Colonic mucosa (tissue), 4 donors: Measurements from ENCODE around the gene MEGF6. TPM values are rescaled to one million over a fixed set of nuclear protein-coding genes. Genes with fewer than 3 reads are reported as not detected.

ENCODE experiments used
- DNase-seq: peaks from one replicate; pipeline ENCODE4 v3.0.0-alpha.2; 2020
- H3K27ac ChIP-seq: fragments of 200-600 bp; one replicate; pipeline ENCODE4 v1.8.0; 2021
- H3K27me3 ChIP-seq: fragments of 200-600 bp; one replicate; pipeline ENCODE4 v1.8.0; 2021
- H3K36me3 ChIP-seq: fragments of 200-600 bp; one replicate; pipeline ENCODE4 v1.8.0; 2021
- H3K4me1 ChIP-seq: fragments of 200-600 bp; one replicate; pipeline ENCODE4 v1.8.0; 2021; ENCODE audit warnings: mild to moderate bottlenecking
- H3K4me3 ChIP-seq: fragments of 200-600 bp; one replicate; pipeline ENCODE4 v1.8.0; 2021
- H3K9ac ChIP-seq, 2 donors: one replicate each; pipeline ENCODE4 v1.7.0; 2013; ENCODE audit warnings: control low read depth in 2 of 2, low read depth in 2 of 2, low read length in 2 of 2
- H3K9me3 ChIP-seq: fragments of 200-600 bp; one replicate; pipeline ENCODE4 v1.8.0; 2021
- CTCF ChIP-seq: fragments of 200-600 bp; IDR thresholded peaks from one replicate; pipeline ENCODE4 v1.8.0; 2022; ENCODE audit warnings: antibody characterized with exemption, mild to moderate bottlenecking
- intact Hi-C: fragments of 100-400 bp; cut with DNase I; formaldehyde crosslinking; loops from one replicate; pipeline ENCODE4 v1.14.1; 2022
- total RNA-seq, 2 donors: library from RNA; stranded (reverse); fragmentation: NEBNext Ultra II Directional in 1 of 2; extraction: Animal tissue kit (Norgen Biotek cat#: 25700) in 1 of 2; gene quantifications; one replicate each; pipeline ENCODE4 v1.2.1, GENCODE V29; 2021
- donor health status: healthy.
- donor health status: DM: no; HTN: no; CAD: no.
- donor health status: DM: no; HTN: no; CAD: no.

MEGF6 gene
- total RNA-seq, 2 donors from 2014 or later, result 5.2 to 6.4 TPM

GRCh38 chr1:3467096-3468036 lies 143.9 kb downstream of the MEGF6 start:
- Histone ChIP-seq H3K36me3 (no peaks in the 10 kb centered on the region), H3K4me1 (no peaks in the 10 kb centered on the region), H3K9ac (no peak overlapping the region), H3K9me3 (no peaks in the 10 kb centered on the region), H3K27me3 (no peaks in the 10 kb centered on the region), H3K27ac (no peak overlapping the region), H3K4me3 (no peak overlapping the region)
- no peak for DNase-seq
- intact Hi-C loops, result no loop called here
- no peak for TF ChIP-seq CTCF

GRCh38 chr1:3466366-3467075 lies 144.8 kb downstream of the MEGF6 start:
- H3K4me1 ChIP-seq, result no peaks in the 10 kb centered on the region
- no peaks in the 10 kb centered on the region for H3K36me3 ChIP-seq

GRCh38 chr1:3465935-3466321 lies 145.4 kb downstream of the MEGF6 start:
- no peaks in the 10 kb centered on the region for H3K4me1 ChIP-seq
- no peak for DNase-seq

More at GRCh38 chr1:3466366-3467075, 144.8 kb downstream of the MEGF6 start:
- H3K27ac ChIP-seq, result no peak overlapping the region
- no peak overlapping the region for H3K4me3 ChIP-seq
- no peak for DNase-seq
- H3K9ac ChIP-seq, result no peak overlapping the region
- TF ChIP-seq CTCF, result no peak
- no peaks in the 10 kb centered on the region for H3K9me3 ChIP-seq
- intact Hi-C loops, result no loop called here
- no peaks in the 10 kb centered on the region for H3K27me3 ChIP-seq

GRCh38 chr1:3465091-3465934 lies 146.0 kb downstream of the MEGF6 start:
- Histone ChIP-seq H3K4me3 (no peak overlapping the region), H3K36me3 (no peaks in the 10 kb centered on the region), H3K27ac (no peak overlapping the region), H3K9me3 (no peaks in the 10 kb centered on the region), H3K9ac (no peak overlapping the region), H3K27me3 (no peaks in the 10 kb centered on the region), H3K4me1 (peaks cover 5% of the 10 kb centered on the region)
- intact Hi-C loops, result no loop called here
- DNase-seq, result no peak
- no peak for TF ChIP-seq CTCF

More at GRCh38 chr1:3465935-3466321, 145.4 kb downstream of the MEGF6 start:
- H3K27me3 ChIP-seq, result no peaks in the 10 kb centered on the region
- no peak overlapping the region for H3K27ac ChIP-seq
- H3K36me3 ChIP-seq, result no peaks in the 10 kb centered on the region
- TF ChIP-seq CTCF, result no peak
- no peaks in the 10 kb centered on the region for H3K9me3 ChIP-seq
- intact Hi-C loops, result no loop called here
- H3K4me3 ChIP-seq, result no peak overlapping the region
- no peak overlapping the region for H3K9ac ChIP-seq

GRCh38 chr1:3464649-3465025 lies 146.7 kb downstream of the MEGF6 start:
- H3K27me3 ChIP-seq, result no peaks in the 10 kb centered on the region
- no peak overlapping the region for H3K9ac ChIP-seq
- no peak overlapping the region for H3K27ac ChIP-seq
- H3K4me3 ChIP-seq, result no peak overlapping the region
- peaks cover 5% of the 10 kb centered on the region for H3K4me1 ChIP-seq
- no peak for TF ChIP-seq CTCF
- no peaks in the 10 kb centered on the region for H3K9me3 ChIP-seq
- DNase-seq, result no peak
- intact Hi-C loops, result no loop called here
- H3K36me3 ChIP-seq, result no peaks in the 10 kb centered on the region
